Gastrocnemius medialis (tissue), 4 donors: ENCODE data around the gene LPAR2. TPM values are rescaled to one million over a fixed set of nuclear protein-coding genes. Genes with fewer than 3 reads are reported as not detected.

ENCODE experiments used
- ATAC-seq, 2 donors: fragments of 150-250 bp; one replicate each; pipeline ENCODE4 v1.9.1; 2016
- DNase-seq, 2 donors: peaks; one replicate each; pipeline ENCODE4 v3.0.0-alpha.2; 2019
- H3K27ac ChIP-seq, 4 donors: fragments of 200-600 bp; sonication (generic); 1 replicate in 1 of 4; 2 replicates in 3 of 4; pipeline ENCODE4 v1.5.1; 2016 to 2018; ENCODE audit warnings: mild to moderate bottlenecking in 2 of 4, moderate library complexity in 1 of 4
- H3K27me3 ChIP-seq, 3 donors: fragments of 200-600 bp; sonication (generic) in 2 of 3; 1 replicate in 1 of 3; 2 replicates in 2 of 3; pipeline versions ENCODE4 v1.5.1 to v1.6.0; 2016 to 2019; ENCODE audit warnings: mild to moderate bottlenecking in 1 of 3, moderate library complexity in 1 of 3
- H3K36me3 ChIP-seq, 2 donors: fragments of 200-600 bp; sonication (generic) in 1 of 2; one replicate each; pipeline ENCODE4 v1.5.1; 2017 to 2018
- H3K4me1 ChIP-seq, 2 donors: fragments of 200-600 bp; sonication (generic) in 1 of 2; one replicate each; pipeline ENCODE4 v1.5.1; 2016 to 2017; ENCODE audit warnings: mild to moderate bottlenecking in 2 of 2
- H3K4me3 ChIP-seq, 4 donors: fragments of 200-600 bp; sonication (generic) in 3 of 4; 1 replicate in 1 of 4; 2 replicates in 3 of 4; pipeline ENCODE4 v1.5.1; 2016 to 2019; ENCODE audit warnings: mild to moderate bottlenecking in 2 of 4
- H3K9me3 ChIP-seq, 3 donors: fragments of 200-600 bp; sonication (generic) in 2 of 3; 1 replicate in 1 of 3; 2 replicates in 2 of 3; pipeline ENCODE4 v1.5.1; 2016 to 2019
- CTCF ChIP-seq, 5 experiments: fragments of 450-650 bp in 3 of 5; fragments of 200-600 bp in 2 of 5; sonication (generic) in 2 of 5; IDR thresholded peaks in 4 of 5; conservative IDR thresholded peaks in 1 of 5; 1 replicate in 4 of 5; 2 replicates in 1 of 5; pipeline ENCODE4 v1.5.1; 2016 to 2019; ENCODE audit warnings: antibody characterized with exemption in 5 of 5, mild to moderate bottlenecking in 3 of 5, moderate library complexity in 3 of 5
- POLR2A ChIP-seq, 2 donors: fragments of 450-650 bp; IDR thresholded peaks; one replicate each; pipeline ENCODE4 v1.6.1; 2017; ENCODE audit warnings: antibody characterized with exemption in 2 of 2, mild to moderate bottlenecking in 2 of 2, moderate library complexity in 2 of 2
- in situ Hi-C, 4 donors: fragments of 200-750 bp; cut with MboI; loops; one replicate each; pipeline versions ENCODE4 v1.15.0 to v1.8.0; 2017; ENCODE audit warnings: low sequenced_read_pairs in 4 of 4
- intact Hi-C: fragments of 100-400 bp; cut with DNase I; formaldehyde crosslinking; loops from one replicate; pipeline ENCODE4 v1.15.1; 2023; ENCODE audit warnings: low total_unique reads
- total RNA-seq, 4 donors: library from RNA; depleted of rRNA; stranded (reverse); fragments of >200 nt; gene quantifications; one replicate each; pipeline versions ENCODE4 v1.1.0 to v1.2.3, GENCODE V29; 2016

The LPAR2 gene
- total RNA-seq, 4 donors from 2014 or later, result 0.15 to 1.3 (median 0.27) TPM; not detected in 1

- DNase-seq (no peak), ATAC-seq (no peak)
- Histone ChIP-seq H3K27ac (no peak overlapping the region), H3K36me3 (no peaks in the 10 kb centered on the region), H3K9me3 (no peaks in the 10 kb centered on the region), H3K27me3 (no peaks in the 10 kb centered on the region), H3K4me1 (peaks cover 0 to 7% of the 10 kb centered on the region in 2 donors), H3K4me3 (no peak overlapping the region)
- in situ Hi-C loops, result no loop called here
- TF ChIP-seq POLR2A (IDR thresholded peaks at IDR 0.05), result no peak
- no peak for TF ChIP-seq CTCF (IDR thresholded peaks at IDR 0.05 in 4 of 5, conservative IDR thresholded peaks at IDR 0.05 in 1 of 5)
- intact Hi-C loops, result no loop called here
Measured at GRCh38 chr19:19597809-19598306, 30.2 kb downstream of the LPAR2 start.

- no peaks in the 10 kb centered on the region for H3K36me3 ChIP-seq
- H3K27ac ChIP-seq, result no peak overlapping the region
- ATAC-seq (peak; percentile 21 to 23), DNase-seq (no peak)
- no peaks in the 10 kb centered on the region for H3K9me3 ChIP-seq
- intact Hi-C loops, result no loop called here
- in situ Hi-C loops, result no loop called here
- TF ChIP-seq POLR2A (IDR thresholded peaks at IDR 0.05), result no peak
- TF ChIP-seq CTCF (IDR thresholded peaks at IDR 0.05 in 4 of 5, conservative IDR thresholded peaks at IDR 0.05 in 1 of 5), result no peak
- H3K27me3 ChIP-seq, result no peaks in the 10 kb centered on the region
- no peak overlapping the region for H3K4me3 ChIP-seq
- H3K4me1 ChIP-seq, result peaks cover 0 to 7% of the 10 kb centered on the region in 2 donors
Measured at GRCh38 chr19:19595171-19595701, 32.8 kb downstream of the LPAR2 start.

GRCh38 chr19:19594381-19594780 is 33.6 kb downstream of the LPAR2 start:
- Histone ChIP-seq H3K27ac (no peak overlapping the region), H3K4me3 (no peak overlapping the region), H3K36me3 (no peaks in the 10 kb centered on the region), H3K9me3 (no peaks in the 10 kb centered on the region), H3K27me3 (no peaks in the 10 kb centered on the region), H3K4me1 (peaks cover 0 to 7% of the 10 kb centered on the region in 2 donors)
- TF ChIP-seq CTCF (IDR thresholded peaks at IDR 0.05 in 4 of 5, conservative IDR thresholded peaks at IDR 0.05 in 1 of 5) (no peak), POLR2A (IDR thresholded peaks at IDR 0.05) (no peak)
- DNase-seq, result no peak
- in situ Hi-C loops, result no loop called here
- intact Hi-C loops, result no loop called here
- no peak for ATAC-seq

- no peak for TF ChIP-seq CTCF (IDR thresholded peaks at IDR 0.05 in 4 of 5, conservative IDR thresholded peaks at IDR 0.05 in 1 of 5)
- TF ChIP-seq POLR2A (IDR thresholded peaks at IDR 0.05), result no peak
- Histone ChIP-seq H3K27ac (no peak overlapping the region), H3K9me3 (no peaks in the 10 kb centered on the region), H3K4me3 (no peak overlapping the region), H3K27me3 (no peaks in the 10 kb centered on the region), H3K4me1 (peaks cover 0 to 7% of the 10 kb centered on the region in 2 donors), H3K36me3 (no peaks in the 10 kb centered on the region)
- ATAC-seq (no peak), DNase-seq (no peak)
- in situ Hi-C loops (no loop called here), intact Hi-C loops (no loop called here)
Measured at GRCh38 chr19:19592690-19593089, 35.3 kb downstream of the LPAR2 start.
